ENCODE data around the gene SDF4. TPM values are rescaled to one million over a fixed set of nuclear protein-coding genes. Genes with fewer than 3 reads are reported as not detected.

Gene SDF4
- total and polyA plus RNA-seq, 2 experiments from 2014 or later = 214 to 261 TPM

DNA sequence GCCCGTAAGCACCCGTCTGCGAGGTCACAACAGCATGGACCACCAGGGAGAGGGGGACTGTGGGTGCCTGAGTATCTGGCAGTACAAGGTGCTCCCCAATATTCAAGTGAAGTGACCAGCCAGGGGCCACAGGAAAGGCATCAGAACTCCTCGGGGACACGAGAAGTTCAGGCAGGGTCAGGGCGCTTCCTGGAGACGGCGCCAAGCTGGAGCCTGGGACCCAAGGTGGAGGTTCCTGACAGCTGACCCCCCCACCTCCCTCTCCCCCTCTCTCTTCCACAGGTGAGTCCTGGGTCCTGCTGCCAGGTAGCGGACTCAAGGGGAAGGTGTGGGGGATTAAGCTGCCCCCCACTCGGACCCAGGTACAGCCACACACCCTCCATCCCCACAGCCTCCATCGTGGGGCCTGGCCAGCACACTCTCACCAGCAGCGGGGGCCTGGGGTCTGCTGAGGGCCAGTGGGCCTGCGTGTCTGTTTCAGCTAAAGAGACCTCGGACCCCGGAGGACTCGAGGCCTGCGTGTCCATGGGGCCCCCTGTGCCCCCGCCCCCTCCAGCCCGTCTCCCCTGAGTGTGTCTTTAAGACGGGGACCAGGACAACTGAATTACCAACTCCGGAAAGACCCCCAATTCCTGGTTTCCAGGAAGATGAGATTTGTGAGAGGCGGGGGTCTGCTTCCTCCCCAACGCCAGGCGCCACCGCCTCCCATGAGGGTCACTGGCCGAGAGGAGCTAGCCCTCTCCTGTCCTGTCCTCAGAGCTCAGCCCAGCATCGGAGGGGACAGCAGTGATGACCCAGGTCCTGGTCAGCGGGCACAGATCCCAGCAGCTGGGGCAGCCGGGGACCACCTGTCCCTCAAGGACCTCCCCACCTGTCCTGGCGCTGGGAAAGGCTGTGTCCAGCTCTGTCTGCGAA, 31.6 kb downstream of the SDF4 start:
- H3K9ac ChIP-seq = no peak overlapping the region
- no peaks in the 10 kb centered on the region for H4K20me1 ChIP-seq (ENCODE audit: insufficient read depth)
- no peak overlapping the region for H3K4me3 ChIP-seq
- WGBS, 2 experiments (ENCODE audit: low coverage in 1 of 2, low lambda C conversion rate in 2 of 2, missing lambda C conversion rate in 2 of 2) = 77 to 78% methylated on average over 29 to 31 of the region's 31 CpGs
- in situ Hi-C loops (cut with MboI) = no loop called here
- no peaks in the 10 kb centered on the region for H3K9me2 ChIP-seq (ENCODE audit: insufficient read depth)
- H3K9me3 ChIP-seq (ENCODE audit: low read depth) = no peaks in the 10 kb centered on the region
- H2AFZ ChIP-seq = no peak overlapping the region
- H3K79me2 ChIP-seq (ENCODE audit: insufficient read depth) = no peaks in the 10 kb centered on the region
- H3F3A ChIP-seq (ENCODE audit: insufficient read depth) = no peaks in the 10 kb centered on the region
- no peaks in the 10 kb centered on the region for H3K4me1 ChIP-seq (ENCODE audit: insufficient read depth)
- DNase-seq = no peak
- no peaks in the 10 kb centered on the region for H3K27me3 ChIP-seq (replicated peaks; ENCODE audit: insufficient read depth)
- H3K27ac ChIP-seq = no peak overlapping the region
- H3K36me3 ChIP-seq (ENCODE audit: low read depth) = no peaks in the 10 kb centered on the region
- TF ChIP-seq EZH2 (IDR thresholded peaks at IDR 0.05; ENCODE audit: insufficient read depth, poor library complexity, severe bottlenecking) (no peak), EZH2phosphoT487 (IDR thresholded peaks at IDR 0.05; ENCODE audit: insufficient read depth, low read depth) (no peak)
- H3K4me2 ChIP-seq (ENCODE audit: unreplicated experiment) = no peak overlapping the region

DNA sequence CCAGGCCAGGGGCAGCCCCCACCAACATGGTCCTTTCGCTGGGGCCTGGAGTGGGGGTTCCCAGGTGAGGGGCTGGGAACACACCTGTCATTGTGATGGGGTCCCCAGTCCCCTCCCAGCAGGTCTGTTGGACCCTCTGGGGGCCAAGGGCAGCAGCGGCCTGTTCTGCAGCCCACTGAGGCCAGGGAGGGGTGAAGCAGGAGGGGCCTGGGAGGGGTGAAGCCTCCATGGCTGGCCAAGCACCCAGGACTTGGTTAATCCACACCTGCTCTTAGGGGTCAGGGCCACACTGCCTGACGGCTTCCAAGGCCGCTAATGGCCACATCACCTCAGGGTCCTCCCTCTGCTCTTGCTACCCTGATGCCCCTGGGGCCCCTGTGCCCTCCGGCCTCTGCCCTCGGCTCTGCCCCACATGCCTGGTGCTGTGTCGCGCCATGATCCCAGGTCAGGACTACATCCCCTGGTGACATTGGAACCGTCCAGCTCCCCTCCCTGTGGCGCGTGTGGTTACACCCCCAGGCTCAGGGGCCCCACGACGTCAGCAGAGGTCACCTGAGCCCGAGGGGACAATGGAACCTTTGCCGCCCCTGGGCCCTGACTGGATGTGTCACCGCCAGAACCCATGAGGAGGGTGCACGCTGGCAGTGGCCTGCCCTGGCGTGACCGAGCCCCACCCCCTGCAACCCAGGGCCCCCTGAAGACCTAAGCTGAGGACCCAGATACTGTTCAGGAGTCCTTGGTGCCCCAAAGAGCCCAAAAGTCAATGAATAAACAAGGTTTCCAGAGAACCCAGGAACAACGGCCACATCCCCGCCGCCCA, 32.5 kb downstream of the SDF4 start:
- Histone ChIP-seq H3K36me3 (ENCODE audit: low read depth) (no peaks in the 10 kb centered on the region), H3K79me2 (ENCODE audit: insufficient read depth) (no peaks in the 10 kb centered on the region), H4K20me1 (ENCODE audit: insufficient read depth) (no peaks in the 10 kb centered on the region), H3K4me1 (ENCODE audit: insufficient read depth) (no peaks in the 10 kb centered on the region), H3K9me3 (ENCODE audit: low read depth) (peaks cover 3% of the 10 kb centered on the region), H3K27me3 (replicated peaks; ENCODE audit: insufficient read depth) (no peaks in the 10 kb centered on the region), H3F3A (ENCODE audit: insufficient read depth) (no peaks in the 10 kb centered on the region), H3K4me2 (ENCODE audit: unreplicated experiment) (no peak overlapping the region), H3K27ac (no peak overlapping the region), H2AFZ (no peak overlapping the region), H3K9me2 (ENCODE audit: insufficient read depth) (no peaks in the 10 kb centered on the region), H3K4me3 (no peak overlapping the region), H3K9ac (no peak overlapping the region)
- no peak for DNase-seq
- TF ChIP-seq EZH2 (IDR thresholded peaks at IDR 0.05; ENCODE audit: insufficient read depth, poor library complexity, severe bottlenecking) (no peak), EZH2phosphoT487 (IDR thresholded peaks at IDR 0.05; ENCODE audit: insufficient read depth, low read depth) (no peak)
- in situ Hi-C loops (cut with MboI) = no loop called here
- WGBS, 2 experiments (ENCODE audit: low coverage in 1 of 2, low lambda C conversion rate in 2 of 2, missing lambda C conversion rate in 2 of 2) = 78 to 80% methylated on average over 22 of the region's 22 CpGs

DNA sequence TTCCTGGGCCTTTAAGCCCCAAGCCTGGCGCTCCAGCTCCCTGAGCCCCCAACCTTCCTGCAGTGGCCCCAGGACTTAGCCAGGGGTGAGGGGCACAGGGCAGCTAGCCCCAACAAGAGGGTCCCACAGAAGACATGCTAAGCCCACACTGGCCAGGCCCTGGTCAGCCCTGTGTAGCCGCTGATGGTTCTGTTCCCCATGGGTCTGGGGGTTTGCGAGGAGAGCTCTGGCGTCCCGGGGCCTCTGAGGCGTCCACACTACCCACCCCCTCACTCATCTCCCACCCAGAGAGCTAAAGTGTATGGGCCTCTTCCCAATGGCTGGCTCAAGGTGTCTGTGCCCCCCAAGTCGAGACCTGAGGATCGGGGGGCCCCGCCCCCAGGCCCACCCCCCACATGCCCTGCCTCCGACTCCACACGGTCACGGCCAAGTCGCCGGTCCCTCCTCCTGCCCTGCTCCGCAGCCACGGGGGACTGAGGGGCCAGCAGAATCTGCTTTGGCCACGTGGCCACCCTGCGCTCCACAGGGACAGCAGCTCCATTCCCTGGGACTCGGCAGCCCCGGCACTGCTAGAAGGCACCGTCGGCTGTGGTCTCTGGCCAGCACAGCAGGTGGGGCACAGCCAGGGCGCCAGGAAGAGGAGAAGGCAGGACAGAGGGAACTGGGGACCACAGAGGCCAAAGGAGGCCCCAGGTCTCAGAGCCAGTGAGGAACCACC, 33.2 kb downstream of the SDF4 start:
- no peak for TF ChIP-seq EZH2phosphoT487 (IDR thresholded peaks at IDR 0.05; ENCODE audit: insufficient read depth, low read depth)
- H4K20me1 ChIP-seq (ENCODE audit: insufficient read depth) = no peaks in the 10 kb centered on the region
- no peaks in the 10 kb centered on the region for H3K79me2 ChIP-seq (ENCODE audit: insufficient read depth)
- DNase-seq = no peak
- no peaks in the 10 kb centered on the region for H3K9me2 ChIP-seq (ENCODE audit: insufficient read depth)
- WGBS, 2 experiments (ENCODE audit: low coverage in 1 of 2, low lambda C conversion rate in 2 of 2, missing lambda C conversion rate in 2 of 2) = 74% methylated on average over 17 to 23 of the region's 23 CpGs
- no peak overlapping the region for H3K9ac ChIP-seq
- H3K9me3 ChIP-seq (ENCODE audit: low read depth) = peaks cover 5% of the 10 kb centered on the region
- H3K36me3 ChIP-seq (ENCODE audit: low read depth) = no peaks in the 10 kb centered on the region
- no peak overlapping the region for H2AFZ ChIP-seq
- no peaks in the 10 kb centered on the region for H3F3A ChIP-seq (ENCODE audit: insufficient read depth)
- no peak overlapping the region for H3K4me3 ChIP-seq
- H3K27me3 ChIP-seq (replicated peaks; ENCODE audit: insufficient read depth) = no peaks in the 10 kb centered on the region
- H3K4me2 ChIP-seq (ENCODE audit: unreplicated experiment) = no peak overlapping the region
- H3K4me1 ChIP-seq (ENCODE audit: insufficient read depth) = no peaks in the 10 kb centered on the region
- in situ Hi-C loops (cut with MboI) = no loop called here
- no peak overlapping the region for H3K27ac ChIP-seq

Data from GM23248 (cell line).